ENCODE results near the gene CEP76. TPM values are rescaled to one million over a fixed set of nuclear protein-coding genes. Genes with fewer than 3 reads are reported as not detected.
A peak's percentile ranks its signal among the peaks of the same experiment; 100 is the strongest.

Gene CEP76
- total RNA-seq, 1 donor from 2014 or later: 9.5 TPM

- no peaks in the 10 kb centered on the region for H3K9me3 Mint-ChIP-seq (ENCODE audit: unreplicated experiment)
- peak overlapping the region; percentile 100 for H3K27ac ChIP-seq (ENCODE audit: low read depth, low read length)
- H3K27me3 Mint-ChIP-seq (ENCODE audit: low read depth, unreplicated experiment): no peaks in the 10 kb centered on the region
- H4K20me1 ChIP-seq (ENCODE audit: insufficient read depth, low read length): peaks cover 19% of the 10 kb centered on the region
- no peaks in the 10 kb centered on the region for H3K27me3 ChIP-seq (ENCODE audit: insufficient read depth, low read length)
- no peak for FAIRE-seq
- peak overlapping the region; percentile 88 for H3K4me3 ChIP-seq (ENCODE audit: insufficient read depth, low read depth, low read length)
- H3K9me3 ChIP-seq (ENCODE audit: insufficient read depth, low read depth, low read length): no peaks in the 10 kb centered on the region
- no peak for DNase-seq (ENCODE audit: low read depth)
- peaks cover 61% of the 10 kb centered on the region for H3K79me2 ChIP-seq (ENCODE audit: insufficient read depth, low read length)
- peaks cover 2% of the 10 kb centered on the region for H3K36me3 Mint-ChIP-seq (ENCODE audit: low read depth, unreplicated experiment)
- peaks cover 9% of the 10 kb centered on the region for H3K4me1 ChIP-seq (ENCODE audit: insufficient read depth, low read length)
- H3K4me2 ChIP-seq (ENCODE audit: low read length): peak overlapping the region; percentile 90
- no peak for TF ChIP-seq EZH2 (IDR thresholded peaks at IDR 0.05; ENCODE audit: insufficient read depth, low read length)
- TF ChIP-seq CTCF (IDR thresholded peaks at IDR 0.05; ENCODE audit: insufficient read depth, low read depth, low read length): no peak
- H3K4me1 Mint-ChIP-seq (ENCODE audit: low read depth, unreplicated experiment): peaks cover 18% of the 10 kb centered on the region
- peak overlapping the region; percentile 94 for H3K9ac ChIP-seq (ENCODE audit: low read length)
- peak overlapping the region; percentile 96 for H3K4me3 Mint-ChIP-seq (ENCODE audit: unreplicated experiment)
- peak overlapping the region; percentile 94 for H2AFZ ChIP-seq (ENCODE audit: low read depth, low read length)
- peak overlapping the region; percentile 98 for H3K27ac Mint-ChIP-seq (ENCODE audit: unreplicated experiment)
- H3K36me3 ChIP-seq (ENCODE audit: insufficient read depth, low read length): peaks cover 9% of the 10 kb centered on the region
These were observed 609 bp upstream of the CEP76 start for GRCh38 chr18:12703096-12703567.

DNA sequence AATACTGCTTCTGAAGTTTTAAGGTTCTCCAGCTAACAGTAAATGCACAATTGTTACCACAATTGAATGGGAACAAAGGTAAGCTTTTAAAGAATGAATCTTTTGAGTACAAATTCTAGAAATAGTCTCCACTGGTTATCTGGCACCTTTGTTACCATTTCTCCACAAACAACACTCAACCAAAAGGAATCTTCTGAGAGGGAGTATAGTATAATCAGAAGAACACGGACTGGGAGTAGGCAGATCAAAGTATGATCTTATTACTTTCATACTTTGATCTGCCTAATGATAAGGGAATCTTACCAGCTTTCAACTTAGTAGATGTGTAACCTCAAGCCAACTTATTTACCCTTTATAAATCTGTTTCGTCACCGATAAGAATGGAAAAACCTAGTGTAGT lies 1.4 kb downstream of the CEP76 start:
- Mint-ChIP-seq H3K27ac (ENCODE audit: unreplicated experiment) (peak overlapping the region; percentile 98), H3K36me3 (ENCODE audit: low read depth, unreplicated experiment) (peaks cover 2% of the 10 kb centered on the region), H3K27me3 (ENCODE audit: low read depth, unreplicated experiment) (no peaks in the 10 kb centered on the region), H3K9me3 (ENCODE audit: unreplicated experiment) (no peaks in the 10 kb centered on the region), H3K4me1 (ENCODE audit: low read depth, unreplicated experiment) (peaks cover 18% of the 10 kb centered on the region), H3K4me3 (ENCODE audit: unreplicated experiment) (peak overlapping the region; percentile 96)
- TF ChIP-seq CTCF (IDR thresholded peaks at IDR 0.05; ENCODE audit: insufficient read depth, low read depth, low read length): no peak
- TF ChIP-seq EZH2 (IDR thresholded peaks at IDR 0.05; ENCODE audit: insufficient read depth, low read length): no peak
- H3K27ac ChIP-seq (ENCODE audit: low read depth, low read length): no peak overlapping the region
- no peaks in the 10 kb centered on the region for H3K27me3 ChIP-seq (ENCODE audit: insufficient read depth, low read length)
- H3K9ac ChIP-seq (ENCODE audit: low read length): no peak overlapping the region
- no peaks in the 10 kb centered on the region for H3K9me3 ChIP-seq (ENCODE audit: insufficient read depth, low read depth, low read length)
- H2AFZ ChIP-seq (ENCODE audit: low read depth, low read length): no peak overlapping the region
- H3K79me2 ChIP-seq (ENCODE audit: insufficient read depth, low read length): peaks cover 55% of the 10 kb centered on the region
- peak overlapping the region; percentile 90 for H3K4me2 ChIP-seq (ENCODE audit: low read length)
- no peak for DNase-seq (ENCODE audit: low read depth)
- H3K36me3 ChIP-seq (ENCODE audit: insufficient read depth, low read length): no peaks in the 10 kb centered on the region
- H3K4me1 ChIP-seq (ENCODE audit: insufficient read depth, low read length): peaks cover 9% of the 10 kb centered on the region
- H3K4me3 ChIP-seq (ENCODE audit: insufficient read depth, low read depth, low read length): peak overlapping the region; percentile 88
- no peak for FAIRE-seq
- peaks cover 19% of the 10 kb centered on the region for H4K20me1 ChIP-seq (ENCODE audit: insufficient read depth, low read length)

GRCh38 chr18:12699747-12700146 lies 2.8 kb downstream of the CEP76 start:
- no peaks in the 10 kb centered on the region for H3K27me3 Mint-ChIP-seq (ENCODE audit: low read depth, unreplicated experiment)
- no peak overlapping the region for H3K9ac ChIP-seq (ENCODE audit: low read length)
- H3K9me3 ChIP-seq (ENCODE audit: insufficient read depth, low read depth, low read length): no peaks in the 10 kb centered on the region
- peaks cover 2% of the 10 kb centered on the region for H3K36me3 Mint-ChIP-seq (ENCODE audit: low read depth, unreplicated experiment)
- no peak overlapping the region for H3K4me2 ChIP-seq (ENCODE audit: low read length)
- H3K27me3 ChIP-seq (ENCODE audit: insufficient read depth, low read length): no peaks in the 10 kb centered on the region
- no peak overlapping the region for H3K4me3 ChIP-seq (ENCODE audit: insufficient read depth, low read depth, low read length)
- H3K4me1 ChIP-seq (ENCODE audit: insufficient read depth, low read length): peaks cover 9% of the 10 kb centered on the region
- peaks cover 43% of the 10 kb centered on the region for H3K79me2 ChIP-seq (ENCODE audit: insufficient read depth, low read length)
- H3K9me3 Mint-ChIP-seq (ENCODE audit: unreplicated experiment): no peaks in the 10 kb centered on the region
- no peak for TF ChIP-seq EZH2 (IDR thresholded peaks at IDR 0.05; ENCODE audit: insufficient read depth, low read length)
- TF ChIP-seq CTCF (IDR thresholded peaks at IDR 0.05; ENCODE audit: insufficient read depth, low read depth, low read length): no peak
- H3K27ac Mint-ChIP-seq (ENCODE audit: unreplicated experiment): no peak overlapping the region
- H3K27ac ChIP-seq (ENCODE audit: low read depth, low read length): no peak overlapping the region
- H3K4me3 Mint-ChIP-seq (ENCODE audit: unreplicated experiment): no peak overlapping the region
- DNase-seq (ENCODE audit: low read depth): no peak
- H3K36me3 ChIP-seq (ENCODE audit: insufficient read depth, low read length): no peaks in the 10 kb centered on the region
- no peak overlapping the region for H2AFZ ChIP-seq (ENCODE audit: low read depth, low read length)
- H4K20me1 ChIP-seq (ENCODE audit: insufficient read depth, low read length): peaks cover 13% of the 10 kb centered on the region
- H3K4me1 Mint-ChIP-seq (ENCODE audit: low read depth, unreplicated experiment): peaks cover 17% of the 10 kb centered on the region
- FAIRE-seq: no peak
